Caco-2 (cell line): ENCODE measurements around the gene CNKSR3. TPM values are rescaled to one million over a fixed set of nuclear protein-coding genes. Genes with fewer than 3 reads are reported as not detected.

Source experiments
- BruUV-seq: library from RNA; stranded (reverse); fragments of 400-500 nt; replicated peaks from 2 replicates; lab custom pipeline; 2021; lab: Mats Ljungman, UMichigan
- CTCF ChIA-PET: fragments of 300-600 bp; sonication (Branson Sonifier 250); formaldehyde crosslinking; loops from one replicate; lab custom pipeline; 2022; ENCODE audit warnings: antibody characterized with exemption; lab: Charles Lee
- POLR2A ChIA-PET: fragments of 300-600 bp; sonication (Branson Sonifier 250); formaldehyde crosslinking; loops from one replicate; lab custom pipeline; 2022; ENCODE audit warnings: antibody characterized with exemption; lab: Charles Lee
- DNase-seq, 2 experiments: peaks; one replicate each; pipeline versions ENCODE4 v3.0.0 to v3.0.0-alpha.2; 2020 to 2022
- H3K27me3 ChIP-seq: replicated peaks from 2 replicates; pipeline ENCODE4 v1.6.0; 2011; ENCODE audit warnings: low read length; ENCODE audit not compliant: control insufficient read depth, insufficient read depth
- H3K36me3 ChIP-seq: 2 replicates; pipeline ENCODE4 v1.5.1; 2011; ENCODE audit warnings: low read length; ENCODE audit not compliant: control insufficient read depth, insufficient read depth
- H3K4me1 ChIP-seq: fragments of 250-450 bp; sonication (Bioruptor Pico); 2 replicates; pipeline ENCODE4 v1.5.1; 2020; ENCODE audit warnings: mild to moderate bottlenecking
- H3K4me3 ChIP-seq: 2 replicates; pipeline ENCODE4 v1.5.1; 2011; ENCODE audit warnings: low read depth, mild to moderate bottlenecking, control low read depth, low read length
- H3K9me3 ChIP-seq: fragments of 250-450 bp; sonication (Bioruptor Pico); 2 replicates; pipeline ENCODE4 v1.5.1; 2020; ENCODE audit warnings: mild to moderate bottlenecking, moderate library complexity
- H3K27ac Mint-ChIP-seq: one replicate; pipeline ENCODE4 v1.8.0; 2022; ENCODE audit warnings: mixed read lengths; ENCODE audit not compliant: unreplicated experiment
- H3K27me3 Mint-ChIP-seq: one replicate; pipeline ENCODE4 v1.8.0; 2022; ENCODE audit warnings: mixed read lengths; ENCODE audit not compliant: insufficient read depth, unreplicated experiment
- H3K36me3 Mint-ChIP-seq: one replicate; pipeline ENCODE4 v1.8.0; 2022; ENCODE audit warnings: mild to moderate bottlenecking, mixed read lengths; ENCODE audit not compliant: insufficient read depth, unreplicated experiment
- H3K4me1 Mint-ChIP-seq: one replicate; pipeline ENCODE4 v1.8.0; 2022; ENCODE audit warnings: low read depth, mixed read lengths; ENCODE audit not compliant: unreplicated experiment
- H3K4me3 Mint-ChIP-seq: one replicate; pipeline ENCODE4 v1.8.0; 2022; ENCODE audit warnings: mild to moderate bottlenecking, moderate library complexity, mixed read lengths; ENCODE audit not compliant: unreplicated experiment
- H3K9me3 Mint-ChIP-seq: one replicate; pipeline ENCODE4 v1.8.0; 2022; ENCODE audit warnings: mixed read lengths; ENCODE audit not compliant: unreplicated experiment
- intact Hi-C: fragments of 100-400 bp; cut with micrococcal nuclease; formaldehyde crosslinking; loops from one replicate; pipeline ENCODE4 v1.10.0; 2022; ENCODE audit not compliant: unreplicated experiment
- total RNA-seq: library from RNA; stranded (reverse); gene quantifications from 2 replicates; pipeline ENCODE4 v1.2.3, GENCODE V29; 2022
- TF ChIP-seq, protein P1 (sequence below), 2 experiments: fragments of 200-600 bp in 1 of 2; IDR thresholded peaks; 1 replicate in 1 of 2; 2 replicates in 1 of 2; pipeline versions ENCODE4 v1.5.1 to v1.8.0; 2011 to 2022; ENCODE audit warnings: antibody characterized with exemption in 1 of 2, control low read depth in 1 of 2, inconsistent platforms in 1 of 2, low read depth in 1 of 2, low read length in 1 of 2, mild to moderate bottlenecking in 1 of 2, moderate library complexity in 1 of 2; ENCODE audit not compliant: insufficient read depth in 1 of 2, severe bottlenecking in 1 of 2, unreplicated experiment in 1 of 2

Gene CNKSR3
- total RNA-seq, 1 experiment from 2014 or later: 33.1 TPM

DNA sequence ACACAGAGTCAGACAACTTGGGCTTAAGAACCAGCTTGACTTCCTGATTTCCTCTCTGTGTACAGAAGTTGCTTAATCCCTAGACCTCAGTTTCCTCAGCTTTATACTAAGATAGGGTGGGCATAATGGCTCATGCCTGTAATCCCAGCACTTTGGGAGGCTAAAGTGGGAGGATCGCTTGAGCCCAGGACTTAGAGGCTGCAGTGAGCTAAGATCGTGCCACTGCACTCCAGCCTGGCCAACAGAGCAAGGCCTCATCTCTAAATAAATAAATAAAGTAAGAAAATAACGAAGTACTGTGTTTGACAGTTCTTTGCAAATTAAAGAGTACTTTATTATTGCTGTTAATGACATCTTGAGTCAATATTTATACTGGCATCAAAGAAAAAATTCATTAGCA is 41.7 kb downstream of the CNKSR3 start:
- Histone ChIP-seq H3K4me3 (no peak overlapping the region), H3K4me1 (peaks cover 9% of the 10 kb centered on the region), H3K27me3 (no peaks in the 10 kb centered on the region), H3K36me3 (no peaks in the 10 kb centered on the region; the same call in 1 of the 2 replicates), H3K9me3 (no peaks in the 10 kb centered on the region)
- intact Hi-C loops: no loop called here
- Mint-ChIP-seq H3K27ac (no peak overlapping the region), H3K4me3 (no peak overlapping the region), H3K4me1 (peaks cover 28% of the 10 kb centered on the region), H3K9me3 (no peaks in the 10 kb centered on the region), H3K27me3 (no peaks in the 10 kb centered on the region), H3K36me3 (peaks cover 17% of the 10 kb centered on the region)
- TF ChIP-seq, protein P1, sequence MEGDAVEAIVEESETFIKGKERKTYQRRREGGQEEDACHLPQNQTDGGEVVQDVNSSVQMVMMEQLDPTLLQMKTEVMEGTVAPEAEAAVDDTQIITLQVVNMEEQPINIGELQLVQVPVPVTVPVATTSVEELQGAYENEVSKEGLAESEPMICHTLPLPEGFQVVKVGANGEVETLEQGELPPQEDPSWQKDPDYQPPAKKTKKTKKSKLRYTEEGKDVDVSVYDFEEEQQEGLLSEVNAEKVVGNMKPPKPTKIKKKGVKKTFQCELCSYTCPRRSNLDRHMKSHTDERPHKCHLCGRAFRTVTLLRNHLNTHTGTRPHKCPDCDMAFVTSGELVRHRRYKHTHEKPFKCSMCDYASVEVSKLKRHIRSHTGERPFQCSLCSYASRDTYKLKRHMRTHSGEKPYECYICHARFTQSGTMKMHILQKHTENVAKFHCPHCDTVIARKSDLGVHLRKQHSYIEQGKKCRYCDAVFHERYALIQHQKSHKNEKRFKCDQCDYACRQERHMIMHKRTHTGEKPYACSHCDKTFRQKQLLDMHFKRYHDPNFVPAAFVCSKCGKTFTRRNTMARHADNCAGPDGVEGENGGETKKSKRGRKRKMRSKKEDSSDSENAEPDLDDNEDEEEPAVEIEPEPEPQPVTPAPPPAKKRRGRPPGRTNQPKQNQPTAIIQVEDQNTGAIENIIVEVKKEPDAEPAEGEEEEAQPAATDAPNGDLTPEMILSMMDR (IDR thresholded peaks at IDR 0.05; ENCODE audit: insufficient read depth in 1 of 2, low read depth in 1 of 2, low read length in 1 of 2, severe bottlenecking in 1 of 2, unreplicated experiment in 1 of 2): no peak
- BruUV-seq: no TSS peak
- POLR2A ChIA-PET: no interaction called here
- CTCF ChIA-PET: no interaction called here
- no peak for DNase-seq

DNA sequence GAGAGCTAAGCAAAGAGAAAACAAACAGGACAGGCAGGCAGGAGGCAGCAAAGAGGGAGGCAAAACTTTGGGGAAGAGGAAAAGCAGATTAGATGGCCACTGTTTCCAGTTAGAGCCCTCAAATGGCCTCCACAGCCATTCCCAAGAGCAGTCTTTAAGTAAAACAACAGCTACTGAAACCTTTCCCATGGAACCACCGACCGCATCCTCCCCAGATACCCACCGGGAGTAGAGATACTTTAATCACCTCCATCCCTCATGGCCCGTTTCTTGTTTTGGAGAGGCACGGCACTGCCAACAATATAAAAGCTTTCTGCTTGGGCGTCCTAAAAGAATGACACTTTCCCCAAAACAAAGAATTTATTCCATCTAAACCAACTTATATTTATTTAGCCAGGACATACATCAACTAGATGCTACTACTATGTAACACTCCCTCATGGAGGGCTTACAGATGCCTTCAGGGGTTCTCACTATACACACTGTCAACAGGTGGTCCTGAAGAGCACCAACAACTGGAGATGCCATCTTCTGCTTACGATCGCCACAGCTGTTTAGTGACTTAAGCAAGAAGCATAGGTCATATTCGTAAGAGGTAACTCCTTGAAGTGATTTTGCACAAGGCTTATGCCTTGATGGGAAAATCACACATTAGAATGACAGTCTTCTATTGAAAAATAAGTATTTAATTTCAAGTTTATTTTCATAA is 43.4 kb downstream of the CNKSR3 start:
- H3K36me3 ChIP-seq: no peaks in the 10 kb centered on the region
- no TSS peak for BruUV-seq
- H3K4me3 Mint-ChIP-seq: no peak overlapping the region
- H3K27me3 Mint-ChIP-seq: no peaks in the 10 kb centered on the region
- POLR2A ChIA-PET: no interaction called here
- intact Hi-C loops: no loop called here
- TF ChIP-seq, protein P1 (IDR thresholded peaks at IDR 0.05; ENCODE audit: insufficient read depth in 1 of 2, low read depth in 1 of 2, low read length in 1 of 2, severe bottlenecking in 1 of 2, unreplicated experiment in 1 of 2): no peak
- CTCF ChIA-PET: no interaction called here
- no peak for DNase-seq
- peaks cover 32% of the 10 kb centered on the region for H3K4me1 Mint-ChIP-seq
- peaks cover 9% of the 10 kb centered on the region for H3K4me1 ChIP-seq
- H3K36me3 Mint-ChIP-seq: peaks cover 9% of the 10 kb centered on the region
- no peak overlapping the region for H3K27ac Mint-ChIP-seq
- no peak overlapping the region for H3K4me3 ChIP-seq
- H3K27me3 ChIP-seq: no peaks in the 10 kb centered on the region
- no peaks in the 10 kb centered on the region for H3K9me3 ChIP-seq
- H3K9me3 Mint-ChIP-seq: no peaks in the 10 kb centered on the region

DNA sequence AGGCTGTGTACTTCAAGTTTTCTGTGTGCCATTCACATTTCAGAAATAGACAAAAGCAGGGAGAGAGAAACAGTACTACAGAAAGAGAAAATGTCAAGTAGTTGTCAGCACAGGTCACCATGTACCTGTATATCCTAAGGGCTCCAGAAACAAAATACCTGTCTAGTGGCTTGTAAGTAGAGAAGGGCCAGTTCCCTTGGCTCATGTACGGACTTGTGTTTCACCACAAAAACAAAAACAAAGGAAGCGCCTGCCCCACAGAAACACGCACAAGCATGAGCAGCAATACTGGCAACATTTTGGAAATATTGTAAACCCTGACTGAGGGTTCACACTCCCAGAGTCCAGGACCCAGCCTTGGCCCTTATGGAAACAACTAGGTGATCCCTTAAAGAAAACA is 44.3 kb downstream of the CNKSR3 start:
- no peak overlapping the region for H3K4me3 Mint-ChIP-seq
- H3K4me1 ChIP-seq: peaks cover 9% of the 10 kb centered on the region

More for the DNA sequence above, 44.3 kb downstream of the CNKSR3 start:
- DNase-seq: no peak
- no peaks in the 10 kb centered on the region for H3K9me3 Mint-ChIP-seq
- Histone ChIP-seq H3K27me3 (no peaks in the 10 kb centered on the region), H3K4me3 (no peak overlapping the region), H3K36me3 (no peaks in the 10 kb centered on the region), H3K9me3 (no peaks in the 10 kb centered on the region)
- intact Hi-C loops: no loop called here
- H3K4me1 Mint-ChIP-seq: peaks cover 32% of the 10 kb centered on the region
- H3K27me3 Mint-ChIP-seq: no peaks in the 10 kb centered on the region
- ChIA-PET POLR2A (no interaction called here), CTCF (no interaction called here)
- no peak overlapping the region for H3K27ac Mint-ChIP-seq
- TF ChIP-seq, protein P1 (IDR thresholded peaks at IDR 0.05; ENCODE audit: insufficient read depth in 1 of 2, low read depth in 1 of 2, low read length in 1 of 2, severe bottlenecking in 1 of 2, unreplicated experiment in 1 of 2): no peak
- no TSS peak for BruUV-seq
- H3K36me3 Mint-ChIP-seq: peaks cover 9% of the 10 kb centered on the region
